CD4-positive, alpha-beta memory T cell (primary cell): ENCODE measurements around the gene ST3GAL6. TPM values are rescaled to one million over a fixed set of nuclear protein-coding genes. Genes with fewer than 3 reads are reported as not detected.
A peak's percentile ranks its signal among the peaks of the same experiment; 100 is the strongest.

Experiments used
- CTCF ChIA-PET: fragments of 350-600 bp; sonication (Branson Sonifier 250); formaldehyde crosslinking; loops from one replicate; lab custom pipeline; 2021; ENCODE audit warnings: inconsistent platforms; ENCODE audit not compliant: partially characterized antibody; lab: Charles Lee
- POLR2A ChIA-PET: fragments of 350-600 bp; sonication (Branson Sonifier 250); formaldehyde crosslinking; loops from one replicate; lab custom pipeline; 2021; ENCODE audit not compliant: partially characterized antibody; lab: Charles Lee
- DNase-seq, 5 donors: peaks; one replicate each; pipeline versions ENCODE4 v3.0.0 to v3.0.0-alpha.2; 2020 to 2022; ENCODE audit warnings: mixed read lengths in 1 of 5
- H3K27ac ChIP-seq: one replicate; pipeline ENCODE4 v1.7.0; 2013; ENCODE audit warnings: low read depth, low read length
- H3K27me3 ChIP-seq: 2 replicates; pipeline ENCODE4 v1.7.0; 2013; ENCODE audit warnings: mild to moderate bottlenecking, low read length, moderate library complexity; ENCODE audit not compliant: insufficient read depth
- H3K36me3 ChIP-seq: 2 replicates; pipeline ENCODE4 v1.7.0; 2013; ENCODE audit warnings: mild to moderate bottlenecking, low read length, moderate library complexity; ENCODE audit not compliant: insufficient read depth
- H3K4me1 ChIP-seq: 2 replicates; pipeline ENCODE4 v1.7.0; 2013; ENCODE audit warnings: mild to moderate bottlenecking, low read length, moderate library complexity; ENCODE audit not compliant: insufficient read depth
- H3K4me3 ChIP-seq, 2 donors: one replicate each; pipeline ENCODE4 v1.7.0; 2013; ENCODE audit warnings: low read length in 2 of 2, mild to moderate bottlenecking in 1 of 2
- H3K9me3 ChIP-seq, 2 donors: one replicate each; pipeline ENCODE4 v1.7.0; 2013; ENCODE audit warnings: low read length in 2 of 2, control low read depth in 1 of 2; ENCODE audit not compliant: control insufficient read depth in 1 of 2
- H3K27ac Mint-ChIP-seq, 7 donors: one replicate each; pipeline ENCODE4 v1.8.0; 2020 to 2021; ENCODE audit warnings: mixed read lengths in 7 of 7, mild to moderate bottlenecking in 6 of 7, inconsistent platforms in 3 of 7, moderate library complexity in 3 of 7
- H3K27me3 Mint-ChIP-seq, 2 donors: one replicate each; pipeline ENCODE4 v1.8.0; 2020 to 2021; ENCODE audit warnings: mixed read lengths in 2 of 2
- H3K36me3 Mint-ChIP-seq, 2 donors: one replicate each; pipeline ENCODE4 v1.8.0; 2020 to 2021; ENCODE audit warnings: mixed read lengths in 2 of 2, inconsistent platforms in 1 of 2, mild to moderate bottlenecking in 1 of 2
- H3K4me1 Mint-ChIP-seq, 4 donors: one replicate each; pipeline ENCODE4 v1.8.0; 2020 to 2021; ENCODE audit warnings: mixed read lengths in 4 of 4, mild to moderate bottlenecking in 1 of 4
- H3K4me3 Mint-ChIP-seq, 8 donors: one replicate each; pipeline ENCODE4 v1.8.0; 2020 to 2021; ENCODE audit warnings: mixed read lengths in 8 of 8, mild to moderate bottlenecking in 7 of 8, moderate library complexity in 6 of 8, inconsistent platforms in 3 of 8
- H3K9me3 Mint-ChIP-seq, 8 donors: one replicate each; pipeline ENCODE4 v1.8.0; 2020 to 2021; ENCODE audit warnings: mixed read lengths in 8 of 8, mild to moderate bottlenecking in 5 of 8, inconsistent platforms in 3 of 8, moderate library complexity in 1 of 8
- intact Hi-C: fragments of 100-400 bp; cut with micrococcal nuclease; formaldehyde crosslinking; loops from one replicate; pipeline ENCODE4 v1.15.1; 2023
- polyA plus RNA-seq, 2 donors: library from polyadenylated mRNA; unstranded; fragments of 300-500 nt; fragmentation: Illumina TruSeq; gene quantifications; one replicate each; pipeline ENCODE4 v1.2.3, GENCODE V29; 2021
- total RNA-seq, 2 experiments: library from RNA; stranded (reverse); gene quantifications; one replicate each; pipeline ENCODE4 v1.2.3, GENCODE V29; 2021

Gene ST3GAL6
- total RNA-seq: 1 to 10 TPM in 1 of 2 experiments, under 1 TPM in 1; 0.50 to 1.3 TPM
- under 1 TPM in 1 of 2 donors, not detected in 1; 0.15 TPM for polyA plus RNA-seq

- Histone ChIP-seq H3K27ac (no peak within 1 kb of the TSS), H3K36me3 (no peaks in the 10 kb centered on the region), H3K9me3 (no peaks in the 10 kb centered on the region), H3K27me3 (peaks cover under 1% of the 10 kb centered on the region), H3K4me3 (no peak within 1 kb of the TSS), H3K4me1 (no peaks in the 10 kb centered on the region)
- POLR2A ChIA-PET: no interaction called here
- Mint-ChIP-seq H3K27ac (no peak within 1 kb of the TSS), H3K27me3 (peaks cover 9 to 22% of the 10 kb centered on the region in 2 donors), H3K4me1 (no peaks in the 10 kb centered on the region), H3K4me3 (no peak within 1 kb of the TSS), H3K9me3 (peaks cover 0 to 3% (median 0%) of the 10 kb centered on the region in 8 donors), H3K36me3 (no peaks in the 10 kb centered on the region)
- no peak for DNase-seq
- intact Hi-C loops: no loop called here
- CTCF ChIA-PET: no interaction called here
Measured at GRCh38 chr3:98763076-98763475, at the start of gene ST3GAL6. TSS of gene ST3GAL6 (plus strand) at chr3:98763340. CDS start at chr3:98768441, 5,101 bp downstream.

GRCh38 chr3:98713984-98714383, 49.2 kb upstream of the ST3GAL6 start:
- Histone ChIP-seq H3K27ac (no peak overlapping the region), H3K27me3 (no peaks in the 10 kb centered on the region), H3K9me3 (no peaks in the 10 kb centered on the region), H3K4me3 (no peak overlapping the region), H3K36me3 (no peaks in the 10 kb centered on the region), H3K4me1 (no peaks in the 10 kb centered on the region)
- intact Hi-C loops: no loop called here
- DNase-seq: no peak
- POLR2A ChIA-PET: no interaction called here
- peaks cover 0 to 2% (median 0%) of the 10 kb centered on the region in 8 donors for H3K9me3 Mint-ChIP-seq
- H3K27me3 Mint-ChIP-seq: peaks cover 3 to 9% of the 10 kb centered on the region in 2 donors
- no peak overlapping the region for H3K4me3 Mint-ChIP-seq
- CTCF ChIA-PET: no interaction called here
- H3K4me1 Mint-ChIP-seq: no peaks in the 10 kb centered on the region
- H3K27ac Mint-ChIP-seq: no peak overlapping the region
- H3K36me3 Mint-ChIP-seq: no peaks in the 10 kb centered on the region

GRCh38 chr3:98717584-98717983, 45.6 kb upstream of the ST3GAL6 start:
- CTCF ChIA-PET: no interaction called here
- Mint-ChIP-seq H3K27me3 (peaks cover 6 to 7% of the 10 kb centered on the region in 2 donors), H3K9me3 (peaks cover 0 to 4% (median 0%) of the 10 kb centered on the region in 8 donors), H3K36me3 (no peaks in the 10 kb centered on the region), H3K4me3 (no peak overlapping the region), H3K27ac (no peak overlapping the region), H3K4me1 (no peaks in the 10 kb centered on the region)
- H3K4me1 ChIP-seq: no peaks in the 10 kb centered on the region
- no peaks in the 10 kb centered on the region for H3K36me3 ChIP-seq
- intact Hi-C loops: no loop called here
- POLR2A ChIA-PET: no interaction called here
- no peak overlapping the region for H3K27ac ChIP-seq
- no peaks in the 10 kb centered on the region for H3K27me3 ChIP-seq
- no peak overlapping the region for H3K4me3 ChIP-seq
- DNase-seq: no peak
- no peaks in the 10 kb centered on the region for H3K9me3 ChIP-seq

- no peaks in the 10 kb centered on the region for H3K36me3 Mint-ChIP-seq
- H3K36me3 ChIP-seq: no peaks in the 10 kb centered on the region
- peak overlapping the region in 1 of 8 donors; percentile 53 for H3K4me3 Mint-ChIP-seq
- no peaks in the 10 kb centered on the region for H3K4me1 Mint-ChIP-seq
- POLR2A ChIA-PET: no interaction called here
- H3K9me3 Mint-ChIP-seq: peaks cover 0 to 4% (median 0%) of the 10 kb centered on the region in 8 donors
- H3K4me3 ChIP-seq: no peak overlapping the region
- no peaks in the 10 kb centered on the region for H3K9me3 ChIP-seq
- H3K27ac ChIP-seq: no peak overlapping the region
- no peaks in the 10 kb centered on the region for H3K27me3 ChIP-seq
- intact Hi-C loops: no loop called here
- peaks cover 8 to 9% of the 10 kb centered on the region in 2 donors for H3K27me3 Mint-ChIP-seq
- no peak for DNase-seq
- no peaks in the 10 kb centered on the region for H3K4me1 ChIP-seq
- CTCF ChIA-PET: no interaction called here
- no peak overlapping the region for H3K27ac Mint-ChIP-seq
Measured at GRCh38 chr3:98718730-98719129, 44.4 kb upstream of the ST3GAL6 start.

GRCh38 chr3:98721776-98722175, 41.4 kb upstream of the ST3GAL6 start:
- DNase-seq: no peak
- ChIA-PET CTCF (interaction anchor here (1.5 kb wide), 1 partner anchor 10 kb away, joined by 3 read pairs; no protein-coding TSS in a partner anchor), POLR2A (no interaction called here)
- H3K4me3 Mint-ChIP-seq: no peak overlapping the region
- Histone ChIP-seq H3K4me1 (no peaks in the 10 kb centered on the region), H3K9me3 (no peaks in the 10 kb centered on the region), H3K27me3 (no peaks in the 10 kb centered on the region), H3K36me3 (no peaks in the 10 kb centered on the region), H3K4me3 (no peak overlapping the region), H3K27ac (no peak overlapping the region)
- intact Hi-C loops: no loop called here
- no peak overlapping the region for H3K27ac Mint-ChIP-seq
- H3K9me3 Mint-ChIP-seq: peaks cover 0 to 4% (median 0%) of the 10 kb centered on the region in 8 donors
- peaks cover 14 to 15% of the 10 kb centered on the region in 2 donors for H3K27me3 Mint-ChIP-seq
- no peaks in the 10 kb centered on the region for H3K36me3 Mint-ChIP-seq
- H3K4me1 Mint-ChIP-seq: no peaks in the 10 kb centered on the region

GRCh38 chr3:98722389-98722788, 40.8 kb upstream of the ST3GAL6 start:
- peaks cover 0 to 4% (median 0%) of the 10 kb centered on the region in 8 donors for H3K9me3 Mint-ChIP-seq
- Histone ChIP-seq H3K36me3 (no peaks in the 10 kb centered on the region), H3K4me3 (no peak overlapping the region), H3K27me3 (no peaks in the 10 kb centered on the region), H3K4me1 (no peaks in the 10 kb centered on the region), H3K27ac (no peak overlapping the region), H3K9me3 (no peaks in the 10 kb centered on the region)
- POLR2A ChIA-PET: no interaction called here
- intact Hi-C loops: no loop called here
- H3K27me3 Mint-ChIP-seq: peaks cover 13 to 19% of the 10 kb centered on the region in 2 donors
- no peak overlapping the region for H3K4me3 Mint-ChIP-seq
- no peaks in the 10 kb centered on the region for H3K4me1 Mint-ChIP-seq
- DNase-seq: no peak
- CTCF ChIA-PET: interaction anchor here (1.5 kb wide), 1 partner anchor 9 kb away, joined by 3 read pairs; no protein-coding TSS in a partner anchor
- H3K27ac Mint-ChIP-seq: no peak overlapping the region
- H3K36me3 Mint-ChIP-seq: no peaks in the 10 kb centered on the region

- H3K27ac ChIP-seq: no peak overlapping the region
Measured at GRCh38 chr3:98725352-98725751, 37.8 kb upstream of the ST3GAL6 start.

More at GRCh38 chr3:98725352-98725751, 37.8 kb upstream of the ST3GAL6 start:
- Histone ChIP-seq H3K27me3 (no peaks in the 10 kb centered on the region), H3K4me3 (no peak overlapping the region), H3K4me1 (no peaks in the 10 kb centered on the region), H3K36me3 (no peaks in the 10 kb centered on the region), H3K9me3 (no peaks in the 10 kb centered on the region)
- no peaks in the 10 kb centered on the region for H3K4me1 Mint-ChIP-seq
- H3K27ac Mint-ChIP-seq: no peak overlapping the region
- peaks cover 0 to 3% (median 0%) of the 10 kb centered on the region in 8 donors for H3K9me3 Mint-ChIP-seq
- peaks cover 12 to 33% of the 10 kb centered on the region in 2 donors for H3K27me3 Mint-ChIP-seq
- ChIA-PET POLR2A (no interaction called here), CTCF (no interaction called here)
- H3K36me3 Mint-ChIP-seq: no peaks in the 10 kb centered on the region
- no peak overlapping the region for H3K4me3 Mint-ChIP-seq
- DNase-seq: no peak
- intact Hi-C loops: no loop called here
